Cardiac fibroblast (primary cell): ENCODE results near the gene SRGAP3.

ENCODE experiments used
- DNase-seq, 2 donors: peaks; one replicate each; pipeline versions ENCODE4 v3.0.0 to v3.0.0-alpha.2; 2010; ENCODE audit warnings: low read depth in 2 of 2
- H3K4me3 ChIP-seq, 2 donors: replicated peaks in 1 of 2; 1 replicate in 1 of 2; 2 replicates in 1 of 2; pipeline ENCODE4 v1.5.1; 2011; ENCODE audit warnings: low read depth in 2 of 2, low read length in 2 of 2, mild to moderate bottlenecking in 2 of 2, moderate library complexity in 1 of 2
- TF ChIP-seq, protein P1 (sequence below): IDR thresholded peaks from one replicate; pipeline ENCODE4 v1.5.1; 2011; ENCODE audit warnings: low read depth, mild to moderate bottlenecking, low read length, inconsistent platforms

Gene SRGAP3

GRCh38 chr3:8975081-8976020 is 274.1 kb downstream of the SRGAP3 start:
- TF ChIP-seq, protein P1, sequence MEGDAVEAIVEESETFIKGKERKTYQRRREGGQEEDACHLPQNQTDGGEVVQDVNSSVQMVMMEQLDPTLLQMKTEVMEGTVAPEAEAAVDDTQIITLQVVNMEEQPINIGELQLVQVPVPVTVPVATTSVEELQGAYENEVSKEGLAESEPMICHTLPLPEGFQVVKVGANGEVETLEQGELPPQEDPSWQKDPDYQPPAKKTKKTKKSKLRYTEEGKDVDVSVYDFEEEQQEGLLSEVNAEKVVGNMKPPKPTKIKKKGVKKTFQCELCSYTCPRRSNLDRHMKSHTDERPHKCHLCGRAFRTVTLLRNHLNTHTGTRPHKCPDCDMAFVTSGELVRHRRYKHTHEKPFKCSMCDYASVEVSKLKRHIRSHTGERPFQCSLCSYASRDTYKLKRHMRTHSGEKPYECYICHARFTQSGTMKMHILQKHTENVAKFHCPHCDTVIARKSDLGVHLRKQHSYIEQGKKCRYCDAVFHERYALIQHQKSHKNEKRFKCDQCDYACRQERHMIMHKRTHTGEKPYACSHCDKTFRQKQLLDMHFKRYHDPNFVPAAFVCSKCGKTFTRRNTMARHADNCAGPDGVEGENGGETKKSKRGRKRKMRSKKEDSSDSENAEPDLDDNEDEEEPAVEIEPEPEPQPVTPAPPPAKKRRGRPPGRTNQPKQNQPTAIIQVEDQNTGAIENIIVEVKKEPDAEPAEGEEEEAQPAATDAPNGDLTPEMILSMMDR = no peak
- DNase-seq = no peak
- no peak overlapping the region for H3K4me3 ChIP-seq

- no peak overlapping the region for H3K4me3 ChIP-seq
- TF ChIP-seq, protein P1 = no peak
- no peak for DNase-seq
These were observed 275.0 kb downstream of the SRGAP3 start for GRCh38 chr3:8974458-8974857.

DNA sequence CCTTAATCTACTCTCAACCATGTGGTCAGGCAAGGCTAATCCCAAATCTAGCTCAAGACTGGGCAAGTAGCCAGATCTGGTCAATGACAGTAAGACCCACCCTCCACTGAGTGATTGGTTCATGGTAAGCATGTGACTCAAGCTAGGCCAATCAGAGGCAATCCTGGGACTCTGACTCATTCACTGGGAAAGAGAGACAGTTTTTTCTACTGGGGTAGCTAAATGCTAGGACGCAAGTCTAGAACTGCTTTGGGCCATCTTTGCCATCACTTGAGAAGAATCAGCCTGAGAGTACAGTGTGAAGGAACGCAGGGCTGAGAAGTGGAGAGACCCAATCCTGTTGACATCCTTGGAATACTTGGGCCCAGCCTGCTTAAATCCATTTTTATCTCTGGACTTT is 276.8 kb downstream of the SRGAP3 start:
- no peak overlapping the region for H3K4me3 ChIP-seq
- TF ChIP-seq, protein P1 = no peak
- DNase-seq = peak; percentile 44 to 67

GRCh38 chr3:8970971-8971589 is 278.4 kb downstream of the SRGAP3 start:
- peak; percentile 74 to 76 for DNase-seq
- TF ChIP-seq, protein P1 = peak; percentile 93
- H3K4me3 ChIP-seq = no peak overlapping the region

GRCh38 chr3:8969241-8969640 is 280.2 kb downstream of the SRGAP3 start:
- DNase-seq = no peak
- TF ChIP-seq, protein P1 = no peak
- H3K4me3 ChIP-seq = no peak overlapping the region

DNA sequence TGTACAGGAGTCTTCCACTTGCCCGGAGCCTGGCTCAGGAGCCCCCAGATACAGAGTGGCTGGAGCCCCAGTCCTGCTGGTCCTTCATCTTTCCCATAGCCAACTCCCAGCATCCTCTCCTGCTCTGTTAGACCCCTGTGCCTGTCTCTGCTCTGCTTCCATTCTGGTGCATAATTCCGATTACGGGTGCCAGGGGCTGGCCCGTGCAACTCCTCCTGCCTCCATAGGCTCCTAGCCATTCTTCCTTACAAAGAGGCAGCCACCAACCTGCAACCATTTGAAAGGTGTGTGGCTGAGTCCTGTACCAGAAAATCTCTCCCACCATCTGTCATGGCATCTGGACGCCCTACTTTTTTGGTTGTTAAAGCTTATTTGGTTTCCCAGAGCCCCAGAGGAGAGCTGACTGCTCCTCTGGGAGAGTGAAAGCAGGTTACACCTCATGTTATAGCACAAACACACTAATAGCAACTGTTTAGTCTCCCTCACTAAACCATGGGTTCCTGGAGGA is 281.0 kb downstream of the SRGAP3 start:
- TF ChIP-seq, protein P1 = no peak
- DNase-seq = no peak
- H3K4me3 ChIP-seq = no peak overlapping the region
